Activated naive CD4-positive, alpha-beta T cell treated with anti-CD3 and anti-CD28 coated beads for 36 hours (primary cell): ENCODE measurements around the gene PHPT1. TPM values are rescaled to one million over a fixed set of nuclear protein-coding genes. Genes with fewer than 3 reads are reported as not detected.
"Not testable (repeated sequence)": the region's sequence is repeated elsewhere in the genome, so short reads cannot be mapped to it uniquely, and the experiment has no call there.

Experiments
- CTCF ChIA-PET: fragments of 350-600 bp; sonication (Branson Sonifier 250); formaldehyde crosslinking; loops from one replicate; lab custom pipeline; 2021; ENCODE audit warnings: antibody characterized with exemption; lab: Charles Lee
- DNase-seq: peaks from one replicate; pipeline ENCODE4 v3.0.0-alpha.2; 2020
- H3K27ac Mint-ChIP-seq: one replicate; pipeline ENCODE4 v1.8.0; 2021; ENCODE audit warnings: mild to moderate bottlenecking, mixed read lengths
- H3K27me3 Mint-ChIP-seq: one replicate; pipeline ENCODE4 v1.8.0; 2021; ENCODE audit warnings: low read depth, mixed read lengths
- H3K36me3 Mint-ChIP-seq: one replicate; pipeline ENCODE4 v1.8.0; 2021; ENCODE audit warnings: low read depth, mixed read lengths
- H3K4me1 Mint-ChIP-seq: one replicate; pipeline ENCODE4 v1.8.0; 2021; ENCODE audit warnings: low read depth, mixed read lengths
- H3K4me3 Mint-ChIP-seq: one replicate; pipeline ENCODE4 v1.8.0; 2021; ENCODE audit warnings: mild to moderate bottlenecking, moderate library complexity, mixed read lengths
- H3K9me3 Mint-ChIP-seq: one replicate; pipeline ENCODE4 v1.8.0; 2021; ENCODE audit warnings: mixed read lengths
- intact Hi-C: fragments of 100-400 bp; cut with micrococcal nuclease; formaldehyde crosslinking; loops from one replicate; pipeline ENCODE4 v1.15.1; 2023
- total RNA-seq, 2 experiments: library from RNA; stranded (reverse); gene quantifications; one replicate each; pipeline ENCODE4 v1.2.3, GENCODE V29; 2021

Gene PHPT1
- total RNA-seq: 100 to 1,000 TPM; 110 to 116 TPM

DNA sequence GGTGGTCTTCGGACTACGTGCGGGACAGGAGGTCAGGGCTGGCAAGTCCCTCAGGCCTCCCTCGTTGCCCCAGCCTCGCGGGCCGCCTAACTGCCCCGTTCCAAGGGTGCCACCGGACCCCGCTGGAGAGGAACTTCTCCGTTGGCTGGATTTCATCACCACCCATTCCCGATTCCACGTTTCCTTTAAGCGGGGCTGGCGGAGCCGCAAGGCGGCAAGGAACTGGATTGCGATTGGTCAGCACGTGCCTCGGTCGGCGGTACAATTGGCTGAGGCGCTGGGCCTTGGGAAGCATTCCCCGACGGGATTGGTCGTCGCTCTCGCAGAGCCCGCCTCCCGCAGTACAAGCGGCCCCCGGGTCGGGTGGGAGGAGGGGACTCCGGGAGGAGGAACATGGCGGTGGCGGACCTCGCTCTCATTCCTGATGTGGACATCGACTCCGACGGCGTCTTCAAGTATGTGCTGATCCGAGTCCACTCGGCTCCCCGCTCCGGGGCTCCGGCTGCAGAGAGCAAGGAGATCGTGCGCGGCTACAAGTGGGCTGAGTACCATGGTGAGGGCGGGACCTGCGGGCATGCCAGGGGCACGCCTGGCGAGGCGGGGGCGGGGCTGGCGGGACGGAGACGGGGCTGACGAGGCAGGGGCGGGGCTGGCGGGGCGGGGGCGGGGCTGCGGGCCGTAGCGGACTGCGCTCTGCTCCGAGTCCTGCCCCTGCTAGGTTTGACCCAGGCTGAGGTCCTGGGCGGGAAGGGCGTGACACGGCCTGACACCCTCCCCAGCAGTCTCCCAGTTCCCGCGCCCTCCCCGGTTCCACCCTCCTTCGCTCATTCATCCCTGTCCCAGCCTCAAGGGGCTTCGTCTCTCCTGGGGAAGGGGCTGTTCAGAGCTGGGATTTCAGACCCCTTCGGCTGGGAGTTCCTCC lies at the start of gene PHPT1:
TSS of gene PHPT1 (plus strand) at position 372 of the 922 bp plus-strand sequence. CDS start at position 394, 22 bp downstream.
- DNase-seq: peak; percentile 99
- H3K27ac Mint-ChIP-seq: peak within 1 kb of the TSS; percentile 95
- intact Hi-C loops: loop anchor here (1.0 to 2.0 kb wide), 7 partner anchors 17 to 366 kb away; partner anchors contain the start of genes EDF1, RABL6, SEC16A and TMEM141
- peaks cover 14% of the 10 kb centered on the region for H3K4me1 Mint-ChIP-seq
- peaks cover 2% of the 10 kb centered on the region for H3K36me3 Mint-ChIP-seq
- no peaks in the 10 kb centered on the region for H3K9me3 Mint-ChIP-seq
- H3K4me3 Mint-ChIP-seq: peak within 1 kb of the TSS; percentile 93
- H3K27me3 Mint-ChIP-seq: peaks cover 18% of the 10 kb centered on the region
- CTCF ChIA-PET: no interaction called here

DNA sequence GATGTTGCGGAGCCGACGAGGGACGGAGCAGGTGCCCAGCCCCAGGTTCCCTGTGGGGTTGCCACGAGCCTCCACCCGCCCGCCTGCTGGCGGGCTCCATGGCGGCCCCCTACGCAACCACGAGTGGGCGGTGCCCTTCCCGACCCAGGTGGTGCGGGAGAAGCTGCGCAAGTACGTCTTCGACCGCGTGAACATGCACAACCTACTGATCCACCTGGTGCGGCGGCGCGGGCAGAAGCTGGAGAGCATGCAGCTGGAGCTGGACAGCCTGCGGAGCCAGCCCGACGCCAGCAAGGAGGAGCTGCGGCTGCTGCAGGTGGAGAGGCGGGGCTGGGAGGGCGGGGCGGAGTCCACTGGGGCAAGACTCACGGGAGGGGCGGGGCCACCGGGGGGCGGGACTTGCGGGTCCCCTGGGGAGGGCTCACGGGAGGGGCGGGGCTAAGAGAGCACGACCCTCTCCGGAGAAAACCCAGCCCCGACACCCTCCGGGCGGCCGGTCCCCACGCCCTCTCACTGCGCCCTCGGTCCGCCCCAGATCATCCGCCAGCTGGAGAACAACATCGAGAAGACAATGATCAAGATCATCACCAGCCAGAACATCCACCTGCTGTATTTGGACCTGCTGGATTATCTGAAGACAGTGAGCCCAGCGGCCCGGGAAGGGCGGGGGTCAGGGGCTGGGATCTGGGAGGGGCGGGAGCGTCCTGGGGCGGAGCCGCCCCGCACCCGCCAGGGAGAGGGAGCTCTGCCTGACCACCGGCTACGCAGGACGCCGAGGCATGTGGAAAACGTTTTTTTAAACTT lies 49.2 kb upstream of the PHPT1 start:
- Mint-ChIP-seq H3K4me3 (peak overlapping the region; percentile 57), H3K4me1 (peaks cover 24% of the 10 kb centered on the region), H3K9me3 (no peaks in the 10 kb centered on the region), H3K27me3 (peaks cover 7% of the 10 kb centered on the region), H3K36me3 (no peaks in the 10 kb centered on the region), H3K27ac (no peak overlapping the region)
- intact Hi-C loops: loop anchor here (1.0 kb wide), 1 partner anchor 9 kb away; the partner anchor contains the start of gene TMEM141
- CTCF ChIA-PET: interaction anchor here (0.5 to 1.5 kb wide), 3 partner anchors 8 to 895 kb away, joined by 3 to 5 read pairs (median 5); no protein-coding TSS in a partner anchor
- DNase-seq: peak; percentile 86

DNA sequence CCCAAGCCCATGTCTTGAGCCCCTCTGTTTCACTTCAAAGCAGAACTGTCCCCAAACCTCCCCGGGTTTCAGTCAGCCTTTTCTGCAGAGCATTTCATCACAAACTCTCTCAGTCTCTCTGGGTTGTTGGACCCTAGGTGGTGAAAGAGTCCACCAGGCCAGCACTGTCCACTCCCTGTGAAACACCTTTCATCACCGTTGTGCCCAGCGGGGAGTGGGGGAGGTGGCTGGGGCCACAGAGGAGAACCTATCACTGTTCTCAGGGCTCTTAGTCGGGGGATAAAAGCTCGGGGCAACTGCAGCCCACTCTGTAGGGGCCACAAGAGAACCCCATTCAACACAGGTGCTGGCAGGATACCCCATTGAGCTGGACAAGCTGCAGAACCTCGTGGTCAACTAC lies 46.9 kb upstream of the PHPT1 start:
- Mint-ChIP-seq H3K36me3 (peaks cover 2% of the 10 kb centered on the region), H3K9me3 (no peaks in the 10 kb centered on the region), H3K4me3 (no peak overlapping the region), H3K27ac (no peak overlapping the region), H3K27me3 (peaks cover 7% of the 10 kb centered on the region), H3K4me1 (peaks cover 27% of the 10 kb centered on the region)
- intact Hi-C loops: no loop called here
- DNase-seq: no peak
- CTCF ChIA-PET: interaction anchor here (1.2 kb wide), 1 partner anchor 227 kb away, joined by 3 read pairs; no protein-coding TSS in a partner anchor

DNA sequence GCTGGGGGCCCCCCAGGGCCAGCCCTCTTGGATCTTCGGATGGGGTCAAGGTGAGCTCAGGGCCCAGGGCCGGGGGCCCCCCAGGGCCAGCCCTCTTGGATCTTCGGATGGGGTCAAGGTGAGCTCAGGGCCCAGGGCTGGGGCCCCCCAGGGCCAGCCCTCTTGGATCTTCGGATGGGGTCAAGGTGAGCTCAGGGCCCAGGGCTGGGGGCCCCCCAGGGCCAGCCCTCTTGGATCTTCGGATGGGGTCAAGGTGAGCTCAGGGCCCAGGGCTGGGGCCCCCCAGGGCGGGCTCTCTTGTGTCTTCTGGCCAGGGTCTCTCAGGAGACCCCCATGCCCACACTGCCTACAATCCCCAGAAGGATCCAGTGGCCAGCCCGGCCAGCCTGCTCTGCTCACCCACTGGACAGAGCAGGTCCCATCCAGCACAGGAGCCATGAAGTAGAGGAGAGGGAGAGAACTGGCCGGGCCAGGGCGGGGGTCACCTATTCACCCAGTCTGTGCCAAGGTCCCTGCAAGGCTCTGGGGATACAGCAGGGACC lies 46.1 kb upstream of the PHPT1 start:
- DNase-seq, H3K4me3 Mint-ChIP-seq, H3K27ac Mint-ChIP-seq, H3K36me3 Mint-ChIP-seq, H3K9me3 Mint-ChIP-seq, intact Hi-C loops, H3K27me3 Mint-ChIP-seq: not testable (repeated sequence)
- peaks cover 27% of the 10 kb centered on the region for H3K4me1 Mint-ChIP-seq
- CTCF ChIA-PET: interaction anchor here (1.2 to 5.1 kb wide), 2 partner anchors 10 to 226 kb away, joined by 3 to 28 read pairs; partner anchors contain the start of gene TMEM141

DNA sequence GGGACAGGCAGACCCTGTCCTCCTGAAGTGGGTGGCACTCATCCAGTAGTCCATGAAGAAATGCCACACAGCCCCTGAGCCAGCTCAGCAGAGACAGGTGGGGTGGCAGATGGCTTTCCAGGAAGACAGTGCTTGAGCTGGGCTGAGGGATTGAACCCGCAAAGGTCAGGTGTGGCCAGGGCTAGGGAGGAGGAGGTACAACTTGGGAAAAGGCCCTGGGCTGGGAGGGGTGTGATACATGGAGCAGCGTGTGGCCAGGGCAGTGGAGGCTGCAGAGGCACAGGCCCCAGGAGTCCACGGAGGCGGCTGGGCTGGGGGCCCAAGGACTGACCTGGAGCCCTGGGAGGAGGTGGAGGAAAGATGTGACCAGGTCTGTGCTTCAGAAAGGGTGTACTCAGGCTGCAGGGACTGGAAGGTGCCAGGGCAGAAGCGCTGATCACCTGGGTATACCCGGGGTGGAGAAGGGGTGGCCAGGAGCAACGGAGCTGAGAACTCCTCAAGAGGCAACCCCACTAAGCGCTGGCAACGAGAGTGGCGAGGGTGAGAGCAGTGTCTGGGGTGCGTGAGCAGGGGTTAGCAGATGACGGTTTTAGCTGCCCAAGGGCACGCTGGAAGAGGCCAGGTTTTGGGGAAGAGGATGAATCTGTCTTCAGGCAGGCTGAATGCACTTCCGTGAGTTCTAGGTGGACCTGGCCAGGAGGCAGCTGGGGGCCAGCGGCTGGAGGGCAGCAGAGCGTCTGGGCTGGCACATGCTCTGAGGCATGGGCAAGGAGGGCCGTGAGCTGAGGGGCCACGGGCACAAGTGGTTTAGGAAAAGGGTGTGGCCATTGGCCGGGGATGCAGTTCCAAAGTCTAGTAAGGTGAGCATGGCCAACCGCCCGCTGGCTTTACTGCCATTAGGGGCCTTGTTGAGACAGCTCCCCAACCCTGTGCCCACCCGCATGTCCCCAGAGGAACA lies 45.4 kb upstream of the PHPT1 start:
- no peak for DNase-seq
- CTCF ChIA-PET: interaction anchor here (0.6 to 5.1 kb wide), 4 partner anchors 11 to 231 kb away, joined by 3 to 28 read pairs (median 4); partner anchors contain the start of gene TMEM141
- Mint-ChIP-seq H3K27ac (no peak overlapping the region), H3K4me1 (peaks cover 29% of the 10 kb centered on the region), H3K27me3 (peaks cover 7% of the 10 kb centered on the region), H3K36me3 (peaks cover 3% of the 10 kb centered on the region), H3K9me3 (no peaks in the 10 kb centered on the region), H3K4me3 (no peak overlapping the region)
- intact Hi-C loops: no loop called here

DNA sequence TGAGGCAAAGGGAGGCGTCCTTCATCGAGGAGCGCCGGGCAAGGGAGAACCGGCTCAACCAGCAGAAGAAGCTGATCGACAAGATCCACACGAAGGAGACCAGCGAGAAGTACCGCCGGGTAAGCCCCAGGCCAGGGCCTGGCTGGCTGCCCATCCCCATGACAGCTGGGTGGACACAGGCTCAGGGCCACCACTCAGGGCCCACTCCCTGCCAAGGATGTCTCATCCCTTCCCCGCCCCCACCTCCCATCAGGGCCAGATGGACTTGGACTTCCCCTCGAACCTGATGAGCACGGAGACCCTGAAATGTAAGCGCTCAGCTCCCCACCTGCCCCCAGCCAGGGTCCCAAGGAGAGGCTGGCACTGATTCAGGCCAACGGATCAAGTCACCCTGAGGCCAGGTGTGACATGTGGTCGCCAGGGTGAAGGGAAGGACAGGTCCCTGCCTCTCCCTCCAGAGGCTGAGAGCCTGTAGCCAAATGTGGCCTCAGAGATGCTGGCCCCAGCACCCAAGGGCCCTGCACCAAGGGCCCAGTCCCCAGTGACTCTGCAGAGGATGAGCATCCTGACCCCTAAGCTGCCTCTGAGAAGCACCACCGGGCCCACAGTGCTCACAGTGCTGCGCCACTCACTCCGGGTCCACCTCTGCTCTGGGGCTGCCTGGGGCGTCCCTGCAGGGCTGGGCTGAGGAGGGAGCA lies 44.6 kb upstream of the PHPT1 start:
- CTCF ChIA-PET: interaction anchor here (0.6 to 5.1 kb wide), 3 partner anchors 12 to 230 kb away, joined by 4 to 28 read pairs (median 4); partner anchors contain the start of gene TMEM141
- no peaks in the 10 kb centered on the region for H3K9me3 Mint-ChIP-seq
- H3K4me1 Mint-ChIP-seq: peaks cover 37% of the 10 kb centered on the region

DNA sequence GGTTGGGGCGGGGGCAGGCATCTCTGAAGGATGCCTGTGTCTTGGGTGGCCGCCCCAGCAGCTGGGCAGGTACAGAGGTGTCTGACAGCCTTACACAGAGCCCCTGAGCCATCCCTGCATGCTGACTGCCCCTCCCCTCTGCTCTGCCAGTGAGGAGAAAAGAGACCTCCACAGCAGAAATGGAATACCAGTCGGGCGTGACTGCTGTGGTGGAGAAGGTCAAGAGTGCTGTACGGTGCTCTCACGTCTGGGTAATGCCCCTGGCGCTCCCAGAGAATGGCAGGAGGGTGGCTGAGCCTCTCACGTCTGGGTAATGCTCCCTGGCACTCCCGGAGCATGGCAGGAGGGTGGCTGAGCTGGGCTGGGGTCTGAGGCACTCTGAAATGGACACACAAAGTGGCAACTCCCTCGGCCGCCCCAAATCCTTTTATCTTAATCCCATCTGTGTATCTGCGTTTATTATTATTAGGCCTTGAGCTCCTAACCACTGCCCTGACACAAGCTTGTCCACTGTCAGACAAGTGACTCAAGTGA lies 43.9 kb upstream of the PHPT1 start:
- CTCF ChIA-PET: interaction anchor here (5.1 kb wide), 1 partner anchor 12 kb away, joined by 28 read pairs; the partner anchor contains the start of gene TMEM141
- peaks cover 41% of the 10 kb centered on the region for H3K4me1 Mint-ChIP-seq
- no peak overlapping the region for H3K4me3 Mint-ChIP-seq
- no peak for DNase-seq
- H3K27me3 Mint-ChIP-seq: peaks cover 5% of the 10 kb centered on the region
- H3K27ac Mint-ChIP-seq: no peak overlapping the region
- H3K9me3 Mint-ChIP-seq: no peaks in the 10 kb centered on the region
- peaks cover 9% of the 10 kb centered on the region for H3K36me3 Mint-ChIP-seq
- intact Hi-C loops: loop anchor here (5.0 kb wide), 2 partner anchors 82 to 397 kb away; partner anchors contain the start of genes TPRN and TRAF2

More for the DNA sequence above, 44.6 kb upstream of the PHPT1 start:
- Mint-ChIP-seq H3K36me3 (peaks cover 6% of the 10 kb centered on the region), H3K27me3 (peaks cover 7% of the 10 kb centered on the region), H3K27ac (no peak overlapping the region), H3K4me3 (no peak overlapping the region)
- DNase-seq: no peak
- intact Hi-C loops: loop anchor here (5.0 kb wide), 2 partner anchors 83 to 398 kb away; partner anchors contain the start of genes TPRN and TRAF2

DNA sequence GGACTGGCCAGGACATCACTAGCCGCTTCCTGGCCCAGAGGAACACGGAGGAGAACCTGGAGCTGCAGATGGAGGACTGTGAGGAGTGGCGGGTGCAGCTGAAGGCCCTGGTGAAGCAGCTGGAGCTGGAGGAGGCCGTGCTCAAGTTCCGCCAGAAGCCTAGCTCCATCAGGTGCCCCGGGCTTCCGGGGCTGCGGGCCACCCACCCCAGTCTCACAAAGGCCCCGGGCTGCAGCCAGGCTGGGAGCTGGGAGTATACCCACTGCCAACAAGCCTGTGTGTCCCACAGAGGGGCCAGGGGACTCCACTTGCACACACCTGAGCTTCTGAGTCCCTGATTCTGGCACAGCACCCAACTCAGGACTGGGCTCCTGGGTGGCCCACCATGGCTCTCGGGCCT lies 43.1 kb upstream of the PHPT1 start:
- DNase-seq: no peak
- intact Hi-C loops: loop anchor here (2.0 to 5.0 kb wide), 4 partner anchors 15 to 396 kb away; partner anchors contain the start of genes PHPT1, TMEM141, TPRN and TRAF2
- Mint-ChIP-seq H3K27ac (no peak overlapping the region), H3K9me3 (no peaks in the 10 kb centered on the region), H3K4me3 (peak overlapping the region; percentile 82), H3K36me3 (peaks cover 11% of the 10 kb centered on the region), H3K4me1 (peaks cover 37% of the 10 kb centered on the region), H3K27me3 (no peaks in the 10 kb centered on the region)
- CTCF ChIA-PET: interaction anchor here (2.1 to 5.1 kb wide), 3 partner anchors 13 to 37 kb away, joined by 6 to 28 read pairs (median 8); partner anchors contain the start of genes AJM1 and TMEM141

DNA sequence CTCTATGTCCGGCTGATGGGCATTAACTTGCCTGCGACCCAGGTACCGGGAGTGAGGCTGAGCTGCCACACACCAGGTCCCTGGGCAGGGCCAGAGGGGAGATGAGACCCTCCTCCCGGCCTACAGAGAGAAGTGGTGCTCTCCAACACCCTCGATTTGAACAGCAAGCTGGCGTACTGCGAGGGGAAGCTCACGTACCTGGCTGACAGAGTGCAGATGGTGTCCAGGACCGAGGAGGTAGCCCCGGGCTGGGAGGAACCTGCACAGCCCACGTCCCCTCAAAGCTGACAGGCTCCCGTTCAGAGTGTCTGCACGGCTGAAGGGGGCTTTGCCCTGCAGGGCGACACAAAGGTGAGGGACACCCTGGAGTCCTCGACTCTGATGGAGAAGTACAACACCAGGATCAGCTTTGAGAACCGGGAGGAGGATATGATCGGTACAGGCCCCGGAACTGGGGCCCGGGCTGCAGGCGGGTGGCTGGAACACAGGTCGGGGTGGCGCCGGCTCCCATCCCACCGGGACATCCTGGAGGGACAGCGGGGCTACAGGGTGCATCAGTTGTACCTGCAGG lies 42.5 kb upstream of the PHPT1 start:
- CTCF ChIA-PET: interaction anchor here (2.1 to 5.1 kb wide), 3 partner anchors 14 to 36 kb away, joined by 6 to 28 read pairs (median 8); partner anchors contain the start of genes AJM1 and TMEM141
- H3K27me3 Mint-ChIP-seq: no peaks in the 10 kb centered on the region
- intact Hi-C loops: loop anchor here (1.0 to 5.0 kb wide), 5 partner anchors 16 to 396 kb away; partner anchors contain the start of genes PAXX, PHPT1, TMEM141 and TPRN
- H3K4me3 Mint-ChIP-seq: peak overlapping the region; percentile 82
- H3K27ac Mint-ChIP-seq: peak overlapping the region; percentile 88
- no peak for DNase-seq
- no peaks in the 10 kb centered on the region for H3K9me3 Mint-ChIP-seq
- H3K4me1 Mint-ChIP-seq: peaks cover 36% of the 10 kb centered on the region
- peaks cover 12% of the 10 kb centered on the region for H3K36me3 Mint-ChIP-seq
